ENCODE measurements around the gene VASH1.

GRCh38 chr14:76715511-76716081 lies 45.7 kb upstream of the VASH1 start:
- TF ChIP-seq CTCF (IDR thresholded peaks at IDR 0.05) (no peak), POLR2AphosphoS5 (IDR thresholded peaks at IDR 0.05) (no peak), POLR2A (IDR thresholded peaks at IDR 0.05) (no peak)

Data from breast epithelium (tissue), 3 donors.